Measurements from ENCODE around the gene MGST2. TPM values are rescaled to one million over a fixed set of nuclear protein-coding genes. Genes with fewer than 3 reads are reported as not detected.

The MGST2 gene
- total RNA-seq, 2 donors from 2014 or later, result 29.2 to 32.0 TPM

- no peak for ATAC-seq (replicated peaks)
- no peak overlapping the region for H3K27ac Mint-ChIP-seq
- no peaks in the 10 kb centered on the region for H3K27me3 Mint-ChIP-seq
- H3K4me1 Mint-ChIP-seq, result no peaks in the 10 kb centered on the region
- no peaks in the 10 kb centered on the region for H3K9me3 Mint-ChIP-seq
- H3K4me3 Mint-ChIP-seq, result no peak overlapping the region
- no peaks in the 10 kb centered on the region for H3K36me3 Mint-ChIP-seq (ENCODE audit: low read depth)
Measured at GRCh38 chr4:139720806-139721205, 55.2 kb downstream of the MGST2 start.

- ATAC-seq (replicated peaks), result no peak
- no peaks in the 10 kb centered on the region for H3K9me3 Mint-ChIP-seq
- H3K36me3 Mint-ChIP-seq (ENCODE audit: low read depth), result no peaks in the 10 kb centered on the region
- no peaks in the 10 kb centered on the region for H3K4me1 Mint-ChIP-seq
- no peak overlapping the region for H3K4me3 Mint-ChIP-seq
- H3K27ac Mint-ChIP-seq, result no peak overlapping the region
- no peaks in the 10 kb centered on the region for H3K27me3 Mint-ChIP-seq
Measured at GRCh38 chr4:139721789-139722188, 56.2 kb downstream of the MGST2 start.

- H3K4me1 Mint-ChIP-seq, result no peaks in the 10 kb centered on the region
- H3K36me3 Mint-ChIP-seq (ENCODE audit: low read depth), result no peaks in the 10 kb centered on the region
- no peak overlapping the region for H3K4me3 Mint-ChIP-seq
- no peak for ATAC-seq (replicated peaks)
- H3K27ac Mint-ChIP-seq, result no peak overlapping the region
- no peaks in the 10 kb centered on the region for H3K9me3 Mint-ChIP-seq
- H3K27me3 Mint-ChIP-seq, result no peaks in the 10 kb centered on the region
Measured at GRCh38 chr4:139725236-139725635, 59.6 kb downstream of the MGST2 start.

- H3K4me1 Mint-ChIP-seq, result no peaks in the 10 kb centered on the region
- H3K9me3 Mint-ChIP-seq, result no peaks in the 10 kb centered on the region
- ATAC-seq (replicated peaks), result no peak
- H3K36me3 Mint-ChIP-seq (ENCODE audit: low read depth), result no peaks in the 10 kb centered on the region
- H3K27ac Mint-ChIP-seq, result no peak overlapping the region
- no peak overlapping the region for H3K4me3 Mint-ChIP-seq
- peaks cover 2% of the 10 kb centered on the region for H3K27me3 Mint-ChIP-seq
Measured at GRCh38 chr4:139726615-139727014, 61.0 kb downstream of the MGST2 start.

- H3K27ac Mint-ChIP-seq, result no peak overlapping the region
- no peak overlapping the region for H3K4me3 Mint-ChIP-seq
- no peak for ATAC-seq (replicated peaks)
Measured at GRCh38 chr4:139728146-139728545, 62.5 kb downstream of the MGST2 start.

GRCh38 chr4:139728840-139729239 is 63.2 kb downstream of the MGST2 start:
- no peak for ATAC-seq (replicated peaks)
- Mint-ChIP-seq H3K27me3 (peaks cover 12% of the 10 kb centered on the region), H3K9me3 (no peaks in the 10 kb centered on the region), H3K4me3 (no peak overlapping the region), H3K36me3 (ENCODE audit: low read depth) (no peaks in the 10 kb centered on the region), H3K27ac (no peak overlapping the region), H3K4me1 (no peaks in the 10 kb centered on the region)

More at GRCh38 chr4:139728146-139728545, 62.5 kb downstream of the MGST2 start:
- Mint-ChIP-seq H3K36me3 (ENCODE audit: low read depth) (no peaks in the 10 kb centered on the region), H3K9me3 (no peaks in the 10 kb centered on the region), H3K27me3 (peaks cover 10% of the 10 kb centered on the region), H3K4me1 (no peaks in the 10 kb centered on the region)

GRCh38 chr4:139732991-139733570 is 67.5 kb downstream of the MGST2 start:
- H3K36me3 Mint-ChIP-seq (ENCODE audit: low read depth), result no peaks in the 10 kb centered on the region
- no peak for ATAC-seq (replicated peaks)
- no peak overlapping the region for H3K4me3 Mint-ChIP-seq
- no peaks in the 10 kb centered on the region for H3K9me3 Mint-ChIP-seq
- peaks cover 39% of the 10 kb centered on the region for H3K27me3 Mint-ChIP-seq
- no peak overlapping the region for H3K27ac Mint-ChIP-seq
- H3K4me1 Mint-ChIP-seq, result peaks cover 3% of the 10 kb centered on the region

GRCh38 chr4:139734201-139734874 is 68.7 kb downstream of the MGST2 start:
- Mint-ChIP-seq H3K4me1 (peaks cover 3% of the 10 kb centered on the region), H3K27ac (no peak overlapping the region), H3K4me3 (peak overlapping the region; percentile 41), H3K36me3 (ENCODE audit: low read depth) (no peaks in the 10 kb centered on the region), H3K27me3 (peaks cover 41% of the 10 kb centered on the region), H3K9me3 (no peaks in the 10 kb centered on the region)
- no peak for ATAC-seq (replicated peaks)

- Mint-ChIP-seq H3K9me3 (no peaks in the 10 kb centered on the region), H3K27me3 (peaks cover 42% of the 10 kb centered on the region)
Measured at GRCh38 chr4:139734875-139735380, 69.3 kb downstream of the MGST2 start.

GRCh38 chr4:139735381-139736273 is 70.0 kb downstream of the MGST2 start:
- peaks cover 42% of the 10 kb centered on the region for H3K27me3 Mint-ChIP-seq
- peak overlapping the region; percentile 41 for H3K4me3 Mint-ChIP-seq
- no peak for ATAC-seq (replicated peaks)

More at GRCh38 chr4:139734875-139735380, 69.3 kb downstream of the MGST2 start:
- H3K4me3 Mint-ChIP-seq, result peak overlapping the region; percentile 41
- H3K36me3 Mint-ChIP-seq (ENCODE audit: low read depth), result no peaks in the 10 kb centered on the region
- H3K27ac Mint-ChIP-seq, result no peak overlapping the region
- ATAC-seq (replicated peaks), result peak; percentile 75
- peaks cover 3% of the 10 kb centered on the region for H3K4me1 Mint-ChIP-seq

GRCh38 chr4:139736274-139736660 is 70.6 kb downstream of the MGST2 start:
- H3K4me3 Mint-ChIP-seq, result peak overlapping the region; percentile 17
- peak; percentile 61 for ATAC-seq (replicated peaks)
- peaks cover 3% of the 10 kb centered on the region for H3K4me1 Mint-ChIP-seq
- no peaks in the 10 kb centered on the region for H3K36me3 Mint-ChIP-seq (ENCODE audit: low read depth)
- H3K27me3 Mint-ChIP-seq, result peaks cover 42% of the 10 kb centered on the region
- no peaks in the 10 kb centered on the region for H3K9me3 Mint-ChIP-seq
- H3K27ac Mint-ChIP-seq, result no peak overlapping the region

More at GRCh38 chr4:139735381-139736273, 70.0 kb downstream of the MGST2 start:
- no peak overlapping the region for H3K27ac Mint-ChIP-seq
- no peaks in the 10 kb centered on the region for H3K9me3 Mint-ChIP-seq
- H3K36me3 Mint-ChIP-seq (ENCODE audit: low read depth), result no peaks in the 10 kb centered on the region
- H3K4me1 Mint-ChIP-seq, result peaks cover 3% of the 10 kb centered on the region

GRCh38 chr4:139736661-139737060 is 71.0 kb downstream of the MGST2 start:
- Mint-ChIP-seq H3K27ac (no peak overlapping the region), H3K9me3 (no peaks in the 10 kb centered on the region), H3K36me3 (ENCODE audit: low read depth) (no peaks in the 10 kb centered on the region), H3K4me1 (peaks cover 3% of the 10 kb centered on the region), H3K4me3 (no peak overlapping the region), H3K27me3 (peaks cover 40% of the 10 kb centered on the region)
- ATAC-seq (replicated peaks), result no peak

GRCh38 chr4:139738846-139739613 is 73.4 kb downstream of the MGST2 start:
- no peaks in the 10 kb centered on the region for H3K9me3 Mint-ChIP-seq
- H3K27ac Mint-ChIP-seq, result no peak overlapping the region
- no peaks in the 10 kb centered on the region for H3K36me3 Mint-ChIP-seq (ENCODE audit: low read depth)
- no peak overlapping the region for H3K4me3 Mint-ChIP-seq
- peaks cover 3% of the 10 kb centered on the region for H3K4me1 Mint-ChIP-seq
- no peak for ATAC-seq (replicated peaks)
- H3K27me3 Mint-ChIP-seq, result peaks cover 28% of the 10 kb centered on the region

GRCh38 chr4:139740121-139740520 is 74.5 kb downstream of the MGST2 start:
- no peak overlapping the region for H3K4me3 Mint-ChIP-seq
- no peak for ATAC-seq (replicated peaks)
- H3K4me1 Mint-ChIP-seq, result no peaks in the 10 kb centered on the region
- no peaks in the 10 kb centered on the region for H3K36me3 Mint-ChIP-seq (ENCODE audit: low read depth)
- H3K27ac Mint-ChIP-seq, result no peak overlapping the region
- no peaks in the 10 kb centered on the region for H3K9me3 Mint-ChIP-seq
- peaks cover 22% of the 10 kb centered on the region for H3K27me3 Mint-ChIP-seq

Data from activated T-helper 17 cell treated with anti-CD3 and anti-CD28 coated beads, Interleukin-2, amount 50 U/mL, for 72 hours (primary cell).